GM12878 (cell line): ENCODE results near the gene OR2B3.

Source experiments
- EED ChIP-seq: sonication (generic); IDR thresholded peaks from 2 replicates; pipeline ENCODE4 v1.6.1; 2016; ENCODE audit warnings: antibody characterized with exemption, low read depth
- ETV6 ChIP-seq, 2 experiments: fragments of 450-650 bp in 1 of 2; IDR thresholded peaks in 1 of 2; conservative IDR thresholded peaks in 1 of 2; 2 replicates each; pipeline ENCODE4 v1.6.1; 2014; ENCODE audit warnings: antibody characterized with exemption in 1 of 2, borderline replicate concordance in 1 of 2, low read depth in 1 of 2, mild to moderate bottlenecking in 1 of 2, moderate library complexity in 1 of 2
- MYB ChIP-seq: fragments of 150-350 bp; IDR thresholded peaks from 2 replicates; pipeline ENCODE4 v1.6.1; 2014; ENCODE audit warnings: mild to moderate bottlenecking, low read depth, low read length, borderline replicate concordance
- MYC ChIP-seq: IDR thresholded peaks from 2 replicates; pipeline ENCODE4 v1.6.1; 2011; ENCODE audit warnings: mild to moderate bottlenecking, low read length, moderate library complexity, inconsistent platforms; ENCODE audit not compliant: insufficient read depth, insufficient replicate concordance, insufficient read length, severe bottlenecking
- POLR2A ChIP-seq: IDR thresholded peaks from 2 replicates; pipeline ENCODE4 v1.6.1; 2011; ENCODE audit warnings: low read depth, mild to moderate bottlenecking, low read length
- POLR2AphosphoS5 ChIP-seq: IDR thresholded peaks from 2 replicates; pipeline ENCODE4 v1.6.1; 2011; ENCODE audit warnings: mild to moderate bottlenecking, low read length, inconsistent platforms
- RCOR1 ChIP-seq: conservative IDR thresholded peaks from 2 replicates; pipeline ENCODE4 v1.6.1; 2012; ENCODE audit warnings: low read depth, low read length, improper control_type of control experiment
- SIN3A ChIP-seq: IDR thresholded peaks from 2 replicates; pipeline ENCODE4 v1.6.1; 2012; ENCODE audit warnings: low read depth, low read length, improper control_type of control experiment
- TAF1 ChIP-seq: IDR thresholded peaks from 2 replicates; pipeline ENCODE4 v1.6.1; 2011; ENCODE audit warnings: mild to moderate bottlenecking, low read depth, low read length, borderline replicate concordance
- TCF3 ChIP-seq: IDR thresholded peaks from 2 replicates; pipeline ENCODE4 v1.6.1; 2012; ENCODE audit warnings: low read depth, mild to moderate bottlenecking, low read length, borderline replicate concordance; ENCODE audit not compliant: insufficient read depth
- TF ChIP-seq, protein P1 (sequence below), 3 experiments: IDR thresholded peaks in 2 of 3; conservative IDR thresholded peaks in 1 of 3; 2 replicates each; pipeline ENCODE4 v1.5.1; 2011; ENCODE audit warnings: low read depth in 3 of 3, low read length in 3 of 3, mild to moderate bottlenecking in 3 of 3, control low read depth in 2 of 3, moderate library complexity in 2 of 3, inconsistent platforms in 1 of 3, mixed read lengths in 1 of 3; ENCODE audit not compliant: control insufficient read depth in 2 of 3, insufficient read depth in 1 of 3; ENCODE audit errors: extremely low read depth in 1 of 3
- TF ChIP-seq, protein P2 (sequence below): fragments of 450-650 bp; IDR thresholded peaks from 2 replicates; pipeline ENCODE4 v1.6.1; 2018; ENCODE audit warnings: borderline replicate concordance, mild to moderate bottlenecking; ENCODE audit not compliant: partially characterized antibody
- TF ChIP-seq, protein P3 (sequence below): IDR thresholded peaks from 2 replicates; pipeline ENCODE4 v1.6.1; 2011; ENCODE audit warnings: mild to moderate bottlenecking, low read depth, low read length, moderate library complexity; ENCODE audit not compliant: insufficient replicate concordance
- TF ChIP-seq, protein P4 (sequence below): fragments of 150-350 bp; IDR thresholded peaks from 2 replicates; pipeline ENCODE4 v1.6.1; 2014; ENCODE audit warnings: mild to moderate bottlenecking, low read depth, low read length

DNA sequence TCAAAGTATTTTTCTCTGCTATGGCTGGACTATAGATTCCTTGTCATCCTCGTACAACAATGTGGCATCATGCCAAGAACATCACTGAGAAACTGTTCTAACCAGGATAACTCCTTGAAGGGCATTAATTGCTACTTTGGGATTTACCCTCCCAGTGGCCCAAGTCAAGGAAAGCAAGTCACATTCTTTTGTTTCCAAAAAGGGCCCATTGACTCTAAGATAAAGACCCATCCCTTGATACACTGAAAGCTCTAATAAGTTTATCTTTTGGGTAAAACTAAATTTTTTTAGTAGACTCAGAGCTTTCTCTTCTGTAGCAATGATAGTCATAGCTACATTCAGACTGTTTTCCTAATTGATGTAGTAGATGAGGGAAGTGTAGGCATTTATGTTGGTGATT, 20.6 kb upstream of the OR2B3 start, which contains the start of gene OR2J3:
- TF ChIP-seq POLR2A (no peak), ETV6 (conservative IDR thresholded peaks at IDR 0.05 in 1 of 2, IDR thresholded peaks at IDR 0.05 in 1 of 2; ENCODE audit: borderline replicate concordance in 1 of 2, low read depth in 1 of 2) (no peak), POLR2AphosphoS5 (no peak), EED (no peak), TAF1 (no peak), MYB (no peak), SIN3A (no peak), TCF3 (no peak), MYC (no peak), RCOR1 (no peak)
- TF ChIP-seq, protein P1, sequence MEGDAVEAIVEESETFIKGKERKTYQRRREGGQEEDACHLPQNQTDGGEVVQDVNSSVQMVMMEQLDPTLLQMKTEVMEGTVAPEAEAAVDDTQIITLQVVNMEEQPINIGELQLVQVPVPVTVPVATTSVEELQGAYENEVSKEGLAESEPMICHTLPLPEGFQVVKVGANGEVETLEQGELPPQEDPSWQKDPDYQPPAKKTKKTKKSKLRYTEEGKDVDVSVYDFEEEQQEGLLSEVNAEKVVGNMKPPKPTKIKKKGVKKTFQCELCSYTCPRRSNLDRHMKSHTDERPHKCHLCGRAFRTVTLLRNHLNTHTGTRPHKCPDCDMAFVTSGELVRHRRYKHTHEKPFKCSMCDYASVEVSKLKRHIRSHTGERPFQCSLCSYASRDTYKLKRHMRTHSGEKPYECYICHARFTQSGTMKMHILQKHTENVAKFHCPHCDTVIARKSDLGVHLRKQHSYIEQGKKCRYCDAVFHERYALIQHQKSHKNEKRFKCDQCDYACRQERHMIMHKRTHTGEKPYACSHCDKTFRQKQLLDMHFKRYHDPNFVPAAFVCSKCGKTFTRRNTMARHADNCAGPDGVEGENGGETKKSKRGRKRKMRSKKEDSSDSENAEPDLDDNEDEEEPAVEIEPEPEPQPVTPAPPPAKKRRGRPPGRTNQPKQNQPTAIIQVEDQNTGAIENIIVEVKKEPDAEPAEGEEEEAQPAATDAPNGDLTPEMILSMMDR (IDR thresholded peaks at IDR 0.05 in 2 of 3, conservative IDR thresholded peaks at IDR 0.05 in 1 of 3; ENCODE audit: control insufficient read depth in 2 of 3, extremely low read depth in 1 of 3, insufficient read depth in 1 of 3, low read depth in 3 of 3, low read length in 3 of 3), result no peak
- TF ChIP-seq, protein P2, sequence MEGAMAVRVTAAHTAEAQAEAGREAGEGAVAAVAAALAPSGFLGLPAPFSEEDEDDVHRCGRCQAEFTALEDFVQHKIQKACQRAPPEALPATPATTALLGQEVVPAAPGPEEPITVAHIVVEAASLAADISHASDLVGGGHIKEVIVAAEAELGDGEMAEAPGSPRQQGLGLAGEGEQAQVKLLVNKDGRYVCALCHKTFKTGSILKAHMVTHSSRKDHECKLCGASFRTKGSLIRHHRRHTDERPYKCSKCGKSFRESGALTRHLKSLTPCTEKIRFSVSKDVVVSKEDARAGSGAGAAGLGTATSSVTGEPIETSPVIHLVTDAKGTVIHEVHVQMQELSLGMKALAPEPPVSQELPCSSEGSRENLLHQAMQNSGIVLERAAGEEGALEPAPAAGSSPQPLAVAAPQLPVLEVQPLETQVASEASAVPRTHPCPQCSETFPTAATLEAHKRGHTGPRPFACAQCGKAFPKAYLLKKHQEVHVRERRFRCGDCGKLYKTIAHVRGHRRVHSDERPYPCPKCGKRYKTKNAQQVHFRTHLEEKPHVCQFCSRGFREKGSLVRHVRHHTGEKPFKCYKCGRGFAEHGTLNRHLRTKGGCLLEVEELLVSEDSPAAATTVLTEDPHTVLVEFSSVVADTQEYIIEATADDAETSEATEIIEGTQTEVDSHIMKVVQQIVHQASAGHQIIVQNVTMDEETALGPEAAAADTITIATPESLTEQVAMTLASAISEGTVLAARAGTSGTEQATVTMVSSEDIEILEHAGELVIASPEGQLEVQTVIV, result no peak
- TF ChIP-seq, protein P3, sequence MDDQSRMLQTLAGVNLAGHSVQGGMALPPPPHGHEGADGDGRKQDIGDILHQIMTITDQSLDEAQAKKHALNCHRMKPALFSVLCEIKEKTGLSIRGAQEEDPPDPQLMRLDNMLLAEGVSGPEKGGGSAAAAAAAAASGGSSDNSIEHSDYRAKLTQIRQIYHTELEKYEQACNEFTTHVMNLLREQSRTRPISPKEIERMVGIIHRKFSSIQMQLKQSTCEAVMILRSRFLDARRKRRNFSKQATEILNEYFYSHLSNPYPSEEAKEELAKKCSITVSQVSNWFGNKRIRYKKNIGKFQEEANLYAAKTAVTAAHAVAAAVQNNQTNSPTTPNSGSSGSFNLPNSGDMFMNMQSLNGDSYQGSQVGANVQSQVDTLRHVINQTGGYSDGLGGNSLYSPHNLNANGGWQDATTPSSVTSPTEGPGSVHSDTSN, result no peak
- TF ChIP-seq, protein P4, sequence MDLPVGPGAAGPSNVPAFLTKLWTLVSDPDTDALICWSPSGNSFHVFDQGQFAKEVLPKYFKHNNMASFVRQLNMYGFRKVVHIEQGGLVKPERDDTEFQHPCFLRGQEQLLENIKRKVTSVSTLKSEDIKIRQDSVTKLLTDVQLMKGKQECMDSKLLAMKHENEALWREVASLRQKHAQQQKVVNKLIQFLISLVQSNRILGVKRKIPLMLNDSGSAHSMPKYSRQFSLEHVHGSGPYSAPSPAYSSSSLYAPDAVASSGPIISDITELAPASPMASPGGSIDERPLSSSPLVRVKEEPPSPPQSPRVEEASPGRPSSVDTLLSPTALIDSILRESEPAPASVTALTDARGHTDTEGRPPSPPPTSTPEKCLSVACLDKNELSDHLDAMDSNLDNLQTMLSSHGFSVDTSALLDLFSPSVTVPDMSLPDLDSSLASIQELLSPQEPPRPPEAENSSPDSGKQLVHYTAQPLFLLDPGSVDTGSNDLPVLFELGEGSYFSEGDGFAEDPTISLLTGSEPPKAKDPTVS, result no peak
